Erythroblast (primary cell): Measurements from ENCODE around the gene EIF4G1.
"Not testable (repeated sequence)": the region's sequence is repeated elsewhere in the genome, so short reads cannot be mapped to it uniquely, and the experiment has no call there.

Source experiments
- DNase-seq, 2 experiments: peaks; one replicate each; lab custom pipeline; 2025; lab: John Stamatoyannopoulos, UW
- GATA1 ChIP-seq: IDR thresholded peaks from 2 replicates; pipeline ENCODE4 v1.6.1; 2011; ENCODE audit warnings: low read depth, mild to moderate bottlenecking, control low read depth, low read length, moderate library complexity
- POLR2A ChIP-seq: IDR thresholded peaks from 2 replicates; pipeline ENCODE4 v1.6.1; 2011; ENCODE audit warnings: mild to moderate bottlenecking, low read length

The EIF4G1 gene

DNA sequence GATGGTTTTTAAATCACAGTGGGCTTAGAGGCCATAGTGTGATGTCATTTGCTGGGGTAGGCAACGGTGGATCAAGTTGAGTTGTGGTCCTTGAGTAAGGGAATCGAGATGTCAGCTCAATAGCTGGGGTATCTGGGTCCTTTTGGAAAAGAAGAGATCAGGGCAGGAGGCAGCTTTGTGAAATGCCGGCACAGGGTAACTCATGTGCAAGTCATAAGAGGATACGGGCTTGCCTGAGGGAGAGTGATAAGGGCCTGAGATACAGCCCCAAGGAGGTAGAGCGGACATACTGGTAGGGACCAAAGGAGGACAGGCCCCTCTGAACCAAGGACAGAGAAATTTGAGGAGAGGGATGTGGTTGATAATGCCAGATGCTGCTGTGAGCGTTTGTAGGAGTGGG, 18.8 kb downstream of the EIF4G1 start:
- peak; percentile 77 to 80 for DNase-seq
- TF ChIP-seq POLR2A (no peak), GATA1 (no peak)

DNA sequence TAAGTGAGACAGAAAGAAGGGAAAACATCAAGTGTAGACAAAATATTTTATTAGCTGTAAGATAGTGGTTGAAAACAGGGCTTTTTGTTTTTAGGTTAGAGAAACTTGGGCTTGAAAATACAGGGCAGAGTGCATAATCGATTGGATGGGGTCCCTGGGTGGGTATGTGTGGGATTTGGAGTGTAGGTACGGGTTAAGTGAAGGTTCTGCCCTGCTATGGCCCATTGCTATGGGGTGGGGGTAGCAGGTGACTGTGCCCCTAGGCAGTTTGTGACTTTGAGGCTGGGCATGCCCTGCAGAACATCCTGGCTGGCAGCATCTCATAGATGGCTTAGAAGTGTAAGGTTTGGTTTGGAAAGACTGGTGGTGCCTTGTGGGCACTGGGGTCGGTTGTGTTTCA, 19.3 kb downstream of the EIF4G1 start:
- DNase-seq = no peak
- TF ChIP-seq POLR2A = no peak
- no peak for TF ChIP-seq GATA1

DNA sequence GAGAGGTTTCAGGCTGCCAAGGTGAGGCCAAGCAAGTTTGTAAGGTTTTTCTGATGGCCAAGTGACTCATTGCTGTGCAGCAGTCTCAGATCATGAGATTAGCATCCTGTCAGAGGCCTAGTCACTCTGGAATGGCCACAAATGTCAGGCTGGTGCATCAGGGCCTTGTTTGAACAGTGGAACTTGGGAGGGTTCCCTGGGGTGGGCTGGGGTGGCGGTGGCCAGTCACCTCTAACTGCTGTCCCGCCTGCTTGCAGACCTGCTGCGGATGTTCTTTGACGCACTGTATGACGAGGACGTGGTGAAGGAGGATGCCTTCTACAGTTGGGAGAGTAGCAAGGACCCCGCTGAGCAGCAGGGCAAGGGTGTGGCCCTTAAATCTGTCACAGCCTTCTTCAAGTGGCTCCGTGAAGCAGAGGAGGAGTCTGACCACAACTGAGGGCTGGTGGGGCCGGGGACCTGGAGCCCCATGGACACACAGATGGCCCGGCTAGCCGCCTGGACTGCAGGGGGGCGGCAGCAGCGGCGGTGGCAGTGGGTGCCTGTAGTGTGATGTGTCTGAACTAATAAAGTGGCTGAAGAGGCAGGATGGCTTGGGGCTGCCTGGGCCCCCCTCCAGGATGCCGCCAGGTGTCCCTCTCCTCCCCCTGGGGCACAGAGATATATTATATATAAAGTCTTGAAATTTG, 20.2 kb downstream of the EIF4G1 start:
- peak; percentile 71 to 81 for DNase-seq
- TF ChIP-seq POLR2A = no peak
- no peak for TF ChIP-seq GATA1

DNA sequence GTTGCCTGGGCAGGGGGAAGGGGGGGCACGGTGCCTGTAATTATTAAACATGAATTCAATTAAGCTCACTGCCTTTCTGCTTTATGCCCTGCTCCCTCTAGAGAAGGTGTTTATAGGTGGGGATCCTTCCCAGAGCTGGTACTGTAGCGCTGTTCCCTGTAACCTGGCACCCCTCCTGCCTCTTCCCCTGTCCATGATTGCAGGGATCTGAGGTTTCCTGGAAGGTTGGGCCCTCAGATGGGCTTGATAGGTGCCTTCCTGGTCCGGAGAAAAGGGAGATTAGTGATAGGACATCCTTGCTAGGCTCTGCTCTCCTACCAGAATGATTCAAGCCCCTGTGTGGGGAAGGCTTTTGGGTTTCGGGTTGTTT, 20.9 kb downstream of the EIF4G1 start:
- DNase-seq = no peak
- no peak for TF ChIP-seq GATA1
- no peak for TF ChIP-seq POLR2A

DNA sequence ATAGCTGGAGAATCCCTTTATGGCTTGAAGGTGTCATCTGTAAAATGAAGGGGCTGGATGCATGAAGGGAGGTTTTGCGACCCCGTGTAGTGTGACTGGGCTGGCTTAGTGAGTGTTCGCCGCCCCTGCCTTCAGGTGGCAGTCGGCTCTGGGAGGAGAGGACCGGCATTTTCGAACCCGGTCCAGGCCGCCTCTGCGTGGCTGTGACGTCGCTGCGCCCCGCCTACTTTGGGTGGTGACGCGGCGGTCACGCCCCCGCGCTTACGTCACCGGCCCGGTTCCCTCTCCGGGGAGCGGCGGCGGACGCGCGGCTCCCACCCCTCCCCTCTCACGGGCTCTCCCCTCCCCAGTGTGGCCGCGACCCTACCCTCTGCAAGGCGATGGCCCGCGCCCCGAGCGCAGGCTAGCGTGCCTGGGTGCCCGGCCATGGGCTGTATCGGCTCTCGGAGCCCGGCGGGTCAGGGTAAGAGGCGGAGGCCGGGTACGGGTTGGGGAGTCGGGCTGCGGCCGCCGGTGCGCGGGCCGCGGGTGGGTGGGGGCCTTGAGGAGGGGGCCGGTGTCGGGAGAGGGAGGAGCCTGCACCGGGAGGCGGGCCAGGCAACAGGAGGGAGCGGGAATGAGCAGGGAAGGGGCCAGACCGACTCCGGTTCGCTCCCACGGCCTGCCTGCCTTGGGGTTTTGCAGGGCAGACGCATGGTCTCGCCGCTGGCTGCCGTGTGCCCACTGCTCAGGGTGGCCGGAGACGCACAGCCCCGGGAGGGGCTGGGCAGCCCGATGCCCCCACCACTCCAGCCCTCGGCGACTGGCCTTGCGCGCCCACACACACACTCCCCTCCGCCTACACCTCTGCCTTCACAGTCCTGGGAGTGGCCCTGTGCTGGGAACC, 21.5 kb downstream of the EIF4G1 start:
- TF ChIP-seq POLR2A (peak; percentile 76), GATA1 (no peak)
- peak; percentile 89 to 95 for DNase-seq

DNA sequence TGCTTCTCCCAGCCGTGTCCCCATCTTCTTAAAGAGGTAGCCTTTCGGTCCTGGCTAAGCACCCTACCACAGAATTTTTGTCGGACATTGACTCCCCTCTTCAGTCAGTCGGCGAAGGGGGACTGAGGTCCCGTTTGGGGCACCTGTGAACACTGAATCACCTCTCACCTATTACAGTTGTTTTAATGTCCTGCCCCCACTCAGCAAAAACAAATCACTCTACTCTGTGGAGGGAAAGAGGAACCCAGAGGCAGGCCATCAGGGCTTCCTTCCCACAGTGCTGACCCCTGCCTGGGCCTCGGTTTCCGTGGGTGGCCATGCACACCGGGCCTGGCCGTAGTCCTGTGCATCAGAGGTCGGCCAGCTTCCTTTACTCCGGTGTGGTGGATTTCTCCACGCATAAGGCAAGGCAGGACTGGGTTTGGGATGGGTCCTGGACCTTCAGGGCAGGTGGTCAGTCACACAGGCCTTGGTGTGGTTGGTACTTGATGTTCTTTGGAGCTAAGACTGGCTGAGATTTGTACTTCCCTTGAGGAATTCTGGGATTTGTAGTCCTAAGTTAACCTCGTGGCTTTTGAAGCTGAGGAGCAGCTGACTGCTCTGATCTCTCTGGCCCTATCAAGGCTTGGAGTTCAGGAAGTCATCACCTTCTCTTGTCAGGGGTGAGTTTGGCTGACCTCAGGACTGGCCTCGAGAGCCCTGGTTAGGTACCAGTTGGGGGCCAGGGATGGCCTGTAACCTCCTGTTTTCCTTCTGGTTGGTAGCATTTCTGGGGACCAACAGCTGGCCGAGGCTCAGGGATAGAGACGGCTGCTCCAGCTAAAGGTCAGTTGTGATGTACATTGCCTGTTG, 22.4 kb downstream of the EIF4G1 start:
- TF ChIP-seq POLR2A = no peak
- DNase-seq = peak; percentile 37 to 54

DNA sequence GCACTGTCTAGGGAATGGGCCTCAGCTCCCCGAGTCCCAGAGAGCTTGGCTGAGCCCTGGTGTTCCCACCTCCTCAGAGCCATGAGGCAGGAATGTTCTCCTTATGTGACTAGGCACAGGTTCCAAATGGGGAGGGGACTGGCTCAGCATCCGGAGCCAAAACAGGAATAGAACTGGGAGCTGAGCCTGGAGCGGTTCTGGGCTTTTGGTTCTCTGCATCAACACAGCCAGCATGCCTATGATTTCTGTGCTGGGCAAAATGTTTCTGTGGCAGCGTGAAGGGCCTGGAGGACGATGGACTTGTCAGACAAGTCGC, 23.0 kb downstream of the EIF4G1 start, which contains the start of gene FAM131A:
TSS of gene FAM131A (plus strand) at position 202 of the 316 bp plus-strand sequence. CDS start at position 233, 31 bp downstream.
- TF ChIP-seq GATA1 = no peak
- TF ChIP-seq POLR2A = no peak
- DNase-seq = no peak

DNA sequence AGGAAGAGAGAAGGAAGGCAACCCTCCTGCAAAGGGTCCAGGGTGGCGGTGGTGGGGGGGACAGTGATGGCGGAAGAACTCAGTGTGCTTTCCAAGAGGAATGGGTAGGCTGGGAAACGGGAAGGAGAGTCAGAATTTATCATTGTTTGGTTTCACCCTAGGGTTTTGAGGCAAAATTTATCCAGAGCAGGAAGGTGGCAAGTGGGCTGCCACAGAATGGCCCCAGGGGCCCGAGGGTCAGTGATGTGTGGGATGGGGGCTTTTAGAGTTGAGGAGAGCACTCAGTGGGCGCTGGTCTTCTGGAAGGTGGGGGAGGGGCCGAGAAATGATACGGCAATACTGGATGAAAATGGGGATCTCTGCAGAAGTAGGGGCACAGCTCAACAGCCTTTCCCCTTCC, 23.6 kb downstream of the EIF4G1 start:
- DNase-seq = no peak
- TF ChIP-seq POLR2A (no peak), GATA1 (no peak)

DNA sequence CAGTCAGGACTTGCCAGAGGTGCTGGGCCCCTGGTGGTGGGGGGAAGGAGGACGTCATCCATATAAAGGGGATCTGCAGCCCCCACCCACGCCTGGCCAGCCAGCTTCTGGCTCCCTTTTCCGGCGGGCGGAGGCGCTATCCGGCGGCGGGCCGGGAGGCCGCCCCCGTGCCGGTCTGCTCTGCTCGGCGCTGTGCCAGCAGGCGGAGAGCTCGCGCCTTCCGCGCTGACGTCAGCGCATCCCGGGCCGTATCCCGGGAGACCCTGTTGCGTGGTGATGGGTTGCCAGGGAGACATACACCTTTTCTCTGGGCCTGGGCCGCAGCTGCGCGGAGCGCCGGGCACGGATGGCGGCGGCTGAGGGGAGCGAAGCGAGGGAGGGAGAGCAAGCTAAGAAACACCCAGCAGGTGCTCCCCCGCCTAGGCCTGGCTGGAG, 24.1 kb downstream of the EIF4G1 start:
- TF ChIP-seq POLR2A (no peak), GATA1 (no peak)
- peak; percentile 28 to 66 for DNase-seq

DNA sequence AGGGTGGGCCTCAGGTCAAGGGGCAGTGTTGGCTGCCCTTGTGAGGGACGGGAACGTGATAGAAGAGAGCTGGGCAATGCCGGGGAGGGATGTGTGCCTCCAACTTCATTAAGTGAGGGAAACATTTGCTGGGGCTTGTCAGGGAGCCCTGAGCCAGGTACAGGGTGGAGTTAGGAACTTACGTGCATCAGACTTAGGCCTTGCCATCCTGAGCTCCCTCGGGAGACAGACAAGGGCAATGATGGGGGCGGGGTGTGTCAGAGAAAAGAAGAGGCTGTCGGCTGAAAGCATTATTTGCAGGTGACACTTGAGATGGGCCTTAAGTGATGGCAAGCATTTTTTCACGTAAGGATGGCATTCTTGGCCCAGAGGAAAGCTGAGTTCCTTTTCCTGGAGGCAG, 24.6 kb downstream of the EIF4G1 start:
- no peak for DNase-seq
- no peak for TF ChIP-seq GATA1
- no peak for TF ChIP-seq POLR2A

DNA sequence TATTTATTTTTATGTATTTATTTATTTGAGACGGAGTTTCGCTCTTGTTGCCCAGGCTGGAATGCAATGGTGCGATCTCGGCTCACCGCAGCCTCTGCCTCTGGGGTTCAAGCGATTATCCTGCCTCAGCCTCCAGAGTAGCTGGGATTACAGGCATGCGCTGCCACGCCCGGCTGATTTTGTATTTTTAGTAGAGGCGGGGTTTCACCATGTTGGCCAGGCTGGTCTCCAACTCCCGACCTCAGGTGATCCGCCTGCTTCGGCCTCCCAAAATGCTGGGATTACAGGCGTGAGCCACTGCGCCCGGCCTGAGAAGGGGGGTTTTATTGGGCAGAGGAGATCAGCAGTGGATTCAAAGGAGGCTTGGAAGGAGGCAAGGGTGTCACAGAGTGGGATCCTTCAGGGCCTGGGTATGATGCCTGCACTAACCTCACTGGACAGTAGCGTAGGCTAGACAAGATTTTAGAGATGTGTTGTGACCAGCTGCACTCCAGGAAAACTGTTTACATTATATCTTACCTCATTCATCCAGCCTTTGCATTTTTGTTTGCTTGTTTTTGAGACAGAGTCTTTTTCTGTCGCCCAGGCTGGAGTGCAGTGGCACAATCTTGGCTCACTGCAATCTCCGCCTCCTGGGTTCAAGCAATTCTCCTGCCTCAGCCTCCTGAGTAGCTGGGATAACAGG, 25.2 kb downstream of the EIF4G1 start:
- not testable (repeated sequence) for DNase-seq

DNA sequence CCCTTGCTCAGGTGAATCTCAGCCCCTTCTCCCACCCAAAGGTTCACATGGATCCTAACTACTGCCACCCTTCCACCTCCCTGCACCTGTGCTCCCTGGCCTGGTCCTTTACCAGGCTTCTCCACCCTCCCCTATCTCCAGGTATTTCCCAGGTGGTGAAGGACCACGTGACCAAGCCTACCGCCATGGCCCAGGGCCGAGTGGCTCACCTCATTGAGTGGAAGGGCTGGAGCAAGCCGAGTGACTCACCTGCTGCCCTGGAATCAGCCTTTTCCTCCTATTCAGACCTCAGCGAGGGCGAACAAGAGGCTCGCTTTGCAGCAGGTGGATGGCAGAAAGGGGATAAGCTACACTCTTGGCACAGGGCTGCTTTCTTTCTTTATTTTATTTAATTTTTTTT, 27.5 kb downstream of the EIF4G1 start:
- no peak for TF ChIP-seq GATA1
- TF ChIP-seq POLR2A = no peak
- no peak for DNase-seq

DNA sequence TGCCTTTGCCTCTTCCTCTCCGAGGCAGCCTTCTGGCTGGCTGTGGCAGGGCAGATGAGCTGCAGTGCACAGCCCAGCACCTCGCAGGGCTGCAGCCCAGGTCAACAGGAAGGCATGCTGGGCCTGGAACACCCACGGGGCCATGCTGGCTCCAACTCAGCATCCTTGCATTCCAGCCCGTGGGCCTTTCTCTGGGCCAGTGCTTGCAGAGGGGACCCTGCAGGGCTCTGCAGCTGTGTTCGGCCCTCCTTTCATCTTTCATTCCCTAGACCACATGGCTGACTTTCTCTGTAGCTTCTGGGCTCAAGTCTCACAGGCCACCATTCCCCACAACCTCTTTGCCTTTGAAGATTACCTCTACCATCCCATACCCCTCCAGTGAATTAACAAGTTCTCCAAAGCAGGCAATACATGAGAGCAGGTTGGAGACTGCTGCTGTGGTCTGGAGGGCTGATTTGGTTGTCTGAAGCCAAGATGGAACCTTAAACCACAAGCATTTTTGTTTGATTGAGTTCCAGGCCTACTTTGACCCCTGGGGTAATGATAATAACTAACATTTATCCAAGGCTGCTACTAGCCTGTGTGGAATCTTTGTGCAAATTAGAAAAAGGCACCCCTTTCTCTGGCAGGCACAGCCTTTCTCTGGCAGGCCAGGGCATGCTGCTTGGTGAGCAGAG, 28.9 kb downstream of the EIF4G1 start:
- DNase-seq = no peak
- TF ChIP-seq POLR2A (peak; percentile 14), GATA1 (no peak)
